ENCODE measurements around the gene VAT1. TPM values are rescaled to one million over a fixed set of nuclear protein-coding genes. Genes with fewer than 3 reads are reported as not detected.

VAT1 gene
- polyA plus RNA-seq, 1 donor from 2014 or later, result 151 TPM

DNA sequence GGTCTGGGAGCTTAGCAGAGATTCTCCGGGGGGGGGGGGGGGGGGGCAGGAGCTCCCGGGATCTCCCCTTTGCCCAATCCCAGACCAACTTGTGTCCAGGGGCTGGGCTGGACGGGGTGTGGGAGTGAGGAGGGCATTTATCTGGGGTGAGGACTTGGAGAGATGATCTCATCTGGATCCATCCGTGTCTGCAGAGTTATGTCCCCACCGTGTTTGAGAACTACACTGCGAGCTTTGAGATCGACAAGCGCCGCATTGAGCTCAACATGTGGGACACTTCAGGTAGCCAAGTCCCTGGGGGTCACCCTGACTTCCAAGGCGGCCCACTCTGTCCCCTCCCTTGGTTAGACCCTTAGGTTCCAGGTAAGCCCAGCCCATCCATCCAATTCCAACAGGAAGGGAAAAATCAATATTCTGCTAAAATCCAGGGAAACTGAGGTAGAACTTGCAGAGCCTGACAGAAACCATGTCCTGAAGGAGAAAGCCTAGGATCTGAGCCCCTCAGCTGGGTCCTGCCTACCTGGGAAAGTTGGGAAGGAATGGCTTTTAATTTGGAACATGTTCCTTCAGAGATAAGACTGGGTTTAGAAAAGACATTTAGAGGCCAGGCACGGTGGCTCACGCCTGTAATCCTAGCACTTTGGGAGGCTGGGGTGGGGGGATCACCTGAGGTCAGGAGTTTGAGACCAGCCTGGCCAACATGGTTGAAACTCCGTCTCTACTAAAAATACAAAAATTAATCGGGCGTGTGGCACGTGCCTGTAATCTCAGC is 3.8 kb upstream of the VAT1 start:
- Histone ChIP-seq H4K20me1 (ENCODE audit: insufficient read depth) (no peaks in the 10 kb centered on the region), H2AFZ (ENCODE audit: low read depth, low read length) (peak overlapping the region; percentile 90), H3K36me3 (ENCODE audit: insufficient read depth, low read length) (no peaks in the 10 kb centered on the region), H3K27me3 (ENCODE audit: insufficient read depth, low read depth, low read length) (no peaks in the 10 kb centered on the region), H3K4me3 (ENCODE audit: low read length) (peak overlapping the region; percentile 83), H3K27ac (ENCODE audit: low read length) (peak overlapping the region; percentile 86), H3K4me2 (ENCODE audit: low read length) (peak overlapping the region; percentile 48), H3K79me2 (replicated peaks; ENCODE audit: insufficient read depth, low read length) (peaks cover 25% of the 10 kb centered on the region), H3F3A (ENCODE audit: insufficient read depth, low read length, poor library complexity, severe bottlenecking) (no peaks in the 10 kb centered on the region), H3K9ac (ENCODE audit: low read length) (peak overlapping the region; percentile 92), H3K9me3 (ENCODE audit: low read length) (no peaks in the 10 kb centered on the region), H3K9me2 (ENCODE audit: insufficient read depth, low read length) (no peaks in the 10 kb centered on the region)
- TF ChIP-seq MXI1 (conservative IDR thresholded peaks at IDR 0.05; ENCODE audit: poor library complexity, severe bottlenecking) (no peak), EP300 (conservative IDR thresholded peaks at IDR 0.05; ENCODE audit: poor library complexity, severe bottlenecking) (no peak), RAD21 (conservative IDR thresholded peaks at IDR 0.05) (no peak), POLR2AphosphoS5 (IDR thresholded peaks at IDR 0.05) (no peak), SMC3 (conservative IDR thresholded peaks at IDR 0.05; ENCODE audit: poor library complexity) (no peak), TAF1 (IDR thresholded peaks at IDR 0.05; ENCODE audit: low read depth) (no peak), EZH2 (IDR thresholded peaks at IDR 0.05; ENCODE audit: borderline replicate concordance, insufficient read depth, low read length, poor library complexity, severe bottlenecking) (no peak)
- TF ChIP-seq, protein P1, sequence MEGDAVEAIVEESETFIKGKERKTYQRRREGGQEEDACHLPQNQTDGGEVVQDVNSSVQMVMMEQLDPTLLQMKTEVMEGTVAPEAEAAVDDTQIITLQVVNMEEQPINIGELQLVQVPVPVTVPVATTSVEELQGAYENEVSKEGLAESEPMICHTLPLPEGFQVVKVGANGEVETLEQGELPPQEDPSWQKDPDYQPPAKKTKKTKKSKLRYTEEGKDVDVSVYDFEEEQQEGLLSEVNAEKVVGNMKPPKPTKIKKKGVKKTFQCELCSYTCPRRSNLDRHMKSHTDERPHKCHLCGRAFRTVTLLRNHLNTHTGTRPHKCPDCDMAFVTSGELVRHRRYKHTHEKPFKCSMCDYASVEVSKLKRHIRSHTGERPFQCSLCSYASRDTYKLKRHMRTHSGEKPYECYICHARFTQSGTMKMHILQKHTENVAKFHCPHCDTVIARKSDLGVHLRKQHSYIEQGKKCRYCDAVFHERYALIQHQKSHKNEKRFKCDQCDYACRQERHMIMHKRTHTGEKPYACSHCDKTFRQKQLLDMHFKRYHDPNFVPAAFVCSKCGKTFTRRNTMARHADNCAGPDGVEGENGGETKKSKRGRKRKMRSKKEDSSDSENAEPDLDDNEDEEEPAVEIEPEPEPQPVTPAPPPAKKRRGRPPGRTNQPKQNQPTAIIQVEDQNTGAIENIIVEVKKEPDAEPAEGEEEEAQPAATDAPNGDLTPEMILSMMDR (IDR thresholded peaks at IDR 0.05; ENCODE audit: poor library complexity, severe bottlenecking), result no peak
- TF ChIP-seq, protein P2, sequence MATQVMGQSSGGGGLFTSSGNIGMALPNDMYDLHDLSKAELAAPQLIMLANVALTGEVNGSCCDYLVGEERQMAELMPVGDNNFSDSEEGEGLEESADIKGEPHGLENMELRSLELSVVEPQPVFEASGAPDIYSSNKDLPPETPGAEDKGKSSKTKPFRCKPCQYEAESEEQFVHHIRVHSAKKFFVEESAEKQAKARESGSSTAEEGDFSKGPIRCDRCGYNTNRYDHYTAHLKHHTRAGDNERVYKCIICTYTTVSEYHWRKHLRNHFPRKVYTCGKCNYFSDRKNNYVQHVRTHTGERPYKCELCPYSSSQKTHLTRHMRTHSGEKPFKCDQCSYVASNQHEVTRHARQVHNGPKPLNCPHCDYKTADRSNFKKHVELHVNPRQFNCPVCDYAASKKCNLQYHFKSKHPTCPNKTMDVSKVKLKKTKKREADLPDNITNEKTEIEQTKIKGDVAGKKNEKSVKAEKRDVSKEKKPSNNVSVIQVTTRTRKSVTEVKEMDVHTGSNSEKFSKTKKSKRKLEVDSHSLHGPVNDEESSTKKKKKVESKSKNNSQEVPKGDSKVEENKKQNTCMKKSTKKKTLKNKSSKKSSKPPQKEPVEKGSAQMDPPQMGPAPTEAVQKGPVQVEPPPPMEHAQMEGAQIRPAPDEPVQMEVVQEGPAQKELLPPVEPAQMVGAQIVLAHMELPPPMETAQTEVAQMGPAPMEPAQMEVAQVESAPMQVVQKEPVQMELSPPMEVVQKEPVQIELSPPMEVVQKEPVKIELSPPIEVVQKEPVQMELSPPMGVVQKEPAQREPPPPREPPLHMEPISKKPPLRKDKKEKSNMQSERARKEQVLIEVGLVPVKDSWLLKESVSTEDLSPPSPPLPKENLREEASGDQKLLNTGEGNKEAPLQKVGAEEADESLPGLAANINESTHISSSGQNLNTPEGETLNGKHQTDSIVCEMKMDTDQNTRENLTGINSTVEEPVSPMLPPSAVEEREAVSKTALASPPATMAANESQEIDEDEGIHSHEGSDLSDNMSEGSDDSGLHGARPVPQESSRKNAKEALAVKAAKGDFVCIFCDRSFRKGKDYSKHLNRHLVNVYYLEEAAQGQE (IDR thresholded peaks at IDR 0.05; ENCODE audit: borderline replicate concordance), result no peak

DNA sequence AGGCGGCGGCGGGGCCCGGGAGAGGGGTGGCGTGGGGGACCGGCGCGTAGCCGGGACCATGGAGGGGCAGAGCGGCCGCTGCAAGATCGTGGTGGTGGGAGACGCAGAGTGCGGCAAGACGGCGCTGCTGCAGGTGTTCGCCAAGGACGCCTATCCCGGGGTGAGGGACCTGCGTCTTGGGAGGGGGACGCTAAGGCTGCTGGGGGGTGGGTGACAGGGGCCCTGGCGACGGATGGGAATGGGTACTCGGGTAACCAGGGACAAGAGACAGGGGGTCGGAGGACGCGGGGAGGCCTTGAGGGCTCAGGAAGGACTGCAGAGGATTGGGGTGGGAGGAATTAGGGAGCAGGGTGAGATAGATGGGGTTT is 3.1 kb upstream of the VAT1 start:
- peaks cover 31% of the 10 kb centered on the region for H3K79me2 ChIP-seq (replicated peaks; ENCODE audit: insufficient read depth, low read length)
- no peaks in the 10 kb centered on the region for H4K20me1 ChIP-seq (ENCODE audit: insufficient read depth)
- peak overlapping the region; percentile 48 for H3K4me2 ChIP-seq (ENCODE audit: low read length)

More for the DNA sequence above, 3.1 kb upstream of the VAT1 start:
- Histone ChIP-seq H3K4me3 (ENCODE audit: low read length) (peak overlapping the region; percentile 83), H3K27me3 (ENCODE audit: insufficient read depth, low read depth, low read length) (no peaks in the 10 kb centered on the region), H3K36me3 (ENCODE audit: insufficient read depth, low read length) (no peaks in the 10 kb centered on the region), H3K9me3 (ENCODE audit: low read length) (no peaks in the 10 kb centered on the region), H3K27ac (ENCODE audit: low read length) (peak overlapping the region; percentile 86), H2AFZ (ENCODE audit: low read depth, low read length) (peak overlapping the region; percentile 90), H3F3A (ENCODE audit: insufficient read depth, low read length, poor library complexity, severe bottlenecking) (no peaks in the 10 kb centered on the region), H3K9me2 (ENCODE audit: insufficient read depth, low read length) (no peaks in the 10 kb centered on the region), H3K9ac (ENCODE audit: low read length) (peak overlapping the region; percentile 92)
- TF ChIP-seq MXI1 (conservative IDR thresholded peaks at IDR 0.05; ENCODE audit: poor library complexity, severe bottlenecking) (no peak), TAF1 (IDR thresholded peaks at IDR 0.05; ENCODE audit: low read depth) (no peak)

Measured in neural cell (in vitro differentiated cells).